Renal cortex interstitium (tissue), 11 donors: ENCODE data around the gene FAM3D. TPM values are rescaled to one million over a fixed set of nuclear protein-coding genes. Genes with fewer than 3 reads are reported as not detected.

Experiments
- DNase-seq, 11 donors: peaks; one replicate each; pipeline ENCODE4 v3.0.0-alpha.2; 2013; ENCODE audit warnings: low read depth in 9 of 11, low spot score in 4 of 11; ENCODE audit errors: extremely low read depth in 1 of 11
- polyA plus RNA-seq, 3 donors: library from polyadenylated mRNA; unstranded; fragments of 120-200 nt; gene quantifications; one replicate each; pipeline ENCODE4 v1.2.1, GENCODE V29; 2013; ENCODE audit not compliant: insufficient read length in 3 of 3

FAM3D gene
- polyA plus RNA-seq, 3 donors: 0.44 to 2.3 (median 0.85) TPM

DNA sequence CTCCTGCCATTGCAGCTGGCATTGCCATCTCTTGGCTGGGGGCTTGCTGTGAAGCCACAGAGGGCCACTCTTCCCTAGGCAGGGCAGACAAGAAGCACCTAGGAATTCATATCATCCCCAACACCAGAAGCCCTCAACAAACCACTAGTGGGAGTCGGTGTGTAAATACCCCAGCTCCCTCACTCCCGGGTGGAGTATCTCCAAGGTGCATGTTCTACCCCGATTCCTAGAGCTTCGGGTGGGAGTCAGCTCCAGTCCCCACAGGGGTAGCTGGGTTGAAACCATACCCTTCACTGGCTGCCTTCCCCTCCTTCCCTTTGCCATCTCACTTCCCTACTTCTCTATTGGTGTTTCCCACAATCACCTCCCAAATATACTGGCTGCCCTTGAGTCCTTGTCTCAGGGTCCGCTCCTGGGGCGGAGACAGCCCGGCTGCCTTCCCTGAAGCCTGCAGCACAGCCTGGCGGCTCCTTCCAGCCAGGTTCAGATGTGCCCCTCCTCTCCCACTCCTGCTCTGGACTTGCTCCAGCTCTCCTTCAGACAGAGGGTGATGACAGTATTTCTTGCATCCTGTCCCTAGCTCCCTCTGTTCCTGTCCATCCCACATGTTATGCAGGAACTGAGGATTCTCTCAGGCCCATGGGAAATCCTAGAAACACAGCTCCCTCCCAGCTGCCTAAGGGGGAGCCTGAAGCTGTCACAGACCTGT lies 33.3 kb downstream of the FAM3D start:
- DNase-seq: no peak

- no peak for DNase-seq
Measured at GRCh38 chr3:58631742-58632141, 34.8 kb downstream of the FAM3D start.

DNA sequence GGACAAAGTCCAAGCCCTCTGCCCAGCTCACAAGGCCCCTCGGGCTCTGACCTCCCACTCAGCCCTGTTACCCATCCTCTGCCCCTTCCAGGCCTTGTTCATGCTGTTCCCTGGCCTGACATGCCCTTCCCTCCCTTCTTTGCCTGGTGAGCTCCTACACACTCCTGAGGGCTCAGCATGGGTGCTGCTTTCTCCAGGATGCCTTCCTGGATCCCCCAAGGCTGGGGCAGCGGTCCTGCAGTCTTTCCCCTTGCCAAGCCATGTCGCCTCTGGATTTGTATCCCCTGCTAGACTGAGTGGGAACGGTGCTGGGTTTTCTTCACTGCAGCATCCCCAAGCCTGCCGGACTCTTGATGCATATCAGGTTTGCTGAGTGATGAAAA lies 35.9 kb downstream of the FAM3D start:
- DNase-seq: no peak

- DNase-seq: peak in 2 of 11 donors; percentile 47 to 50
Measured at GRCh38 chr3:58630076-58630709, 36.4 kb downstream of the FAM3D start.

GRCh38 chr3:58629629-58630028 lies 36.9 kb downstream of the FAM3D start:
- no peak for DNase-seq

- peak in 6 of 11 donors; percentile 49 to 84 (median 71) for DNase-seq
Measured at GRCh38 chr3:58628823-58629562, 37.6 kb downstream of the FAM3D start.

GRCh38 chr3:58627941-58628340 lies 38.6 kb downstream of the FAM3D start:
- DNase-seq: no peak

DNA sequence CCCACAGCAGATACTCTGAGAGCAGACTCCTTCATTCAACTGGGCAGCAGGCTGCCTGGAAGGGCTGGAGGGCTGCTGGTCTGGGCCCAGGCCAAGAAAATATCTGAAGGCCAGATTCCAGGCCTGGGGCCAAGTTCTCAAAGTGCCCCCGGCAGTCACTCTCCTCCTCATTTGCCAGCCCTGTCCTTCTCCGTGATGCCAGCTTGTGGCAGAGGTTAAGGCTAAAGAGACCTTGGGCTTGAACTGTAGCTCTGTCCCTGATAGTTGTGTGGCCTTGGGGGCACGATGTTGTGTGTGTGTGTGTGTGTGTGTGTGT lies 39.0 kb downstream of the FAM3D start:
- DNase-seq: no peak

DNA sequence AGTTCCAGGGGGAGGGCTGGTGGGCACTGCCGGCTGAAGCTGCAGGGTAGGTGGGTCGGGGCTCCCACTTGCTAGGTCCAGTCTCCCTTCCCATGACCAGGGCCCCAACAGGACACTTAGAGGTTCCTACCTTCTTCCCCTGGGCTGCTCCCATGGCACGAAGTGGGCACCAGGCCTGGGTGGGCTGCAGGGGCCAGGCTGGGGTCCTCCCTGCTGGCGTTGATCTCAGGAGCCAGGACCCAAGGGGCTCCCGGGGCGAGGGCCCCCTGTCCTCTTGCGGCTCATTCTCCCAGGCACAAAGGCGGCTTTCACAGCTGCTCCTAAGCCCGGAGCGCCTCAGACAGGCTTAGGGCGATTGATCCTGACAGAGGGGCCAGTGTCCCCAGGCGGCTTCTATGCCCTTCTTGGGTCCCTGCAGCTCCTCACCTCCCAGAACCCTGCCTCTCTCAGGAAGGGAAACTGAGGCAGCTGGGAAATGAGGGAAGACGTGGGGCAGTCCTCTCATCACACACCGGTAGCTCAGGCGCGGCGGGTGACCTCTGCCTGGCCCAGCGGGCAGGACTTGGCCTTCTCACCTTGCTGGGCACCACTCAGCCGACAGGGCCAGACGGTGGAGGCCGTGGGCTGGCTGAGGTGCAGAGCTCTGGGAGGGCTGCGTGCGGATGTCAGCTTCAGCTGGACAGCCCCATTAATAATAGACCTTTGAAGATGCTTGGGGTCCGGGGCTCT lies 39.6 kb downstream of the FAM3D start:
- no peak for DNase-seq

DNA sequence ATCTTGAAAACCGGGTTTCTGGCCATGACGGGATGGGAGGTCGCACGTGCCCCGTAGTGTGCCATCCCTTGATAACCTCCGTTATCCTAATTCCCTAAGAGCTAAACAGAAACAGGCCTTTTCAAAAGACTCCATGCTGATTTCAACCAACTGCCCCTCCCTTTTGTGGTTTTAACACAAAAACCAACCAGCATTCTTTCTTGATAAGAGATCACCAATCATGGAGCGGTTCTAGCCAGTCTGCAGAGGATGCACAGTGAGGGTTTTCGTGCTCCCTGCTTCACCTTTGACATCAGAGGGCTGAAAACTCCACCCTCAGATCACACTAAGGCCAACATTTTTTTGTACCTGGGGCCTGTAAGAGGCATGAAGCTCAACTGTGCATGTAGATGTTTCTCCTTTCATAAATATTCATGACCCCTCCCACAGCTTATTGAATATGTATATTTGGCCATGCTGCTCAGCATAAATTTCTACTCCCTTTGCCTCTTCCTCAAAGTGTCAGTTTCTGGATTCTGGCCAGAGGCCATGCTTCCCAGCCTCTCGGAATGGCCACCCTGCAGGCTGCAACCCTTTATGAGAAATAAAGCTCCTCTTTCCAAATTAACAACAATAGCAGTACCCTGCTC lies 41.3 kb downstream of the FAM3D start:
- no peak for DNase-seq

- no peak for DNase-seq
Measured at GRCh38 chr3:58624550-58624949, 42.0 kb downstream of the FAM3D start.

GRCh38 chr3:58623961-58624360 lies 42.6 kb downstream of the FAM3D start:
- no peak for DNase-seq

DNA sequence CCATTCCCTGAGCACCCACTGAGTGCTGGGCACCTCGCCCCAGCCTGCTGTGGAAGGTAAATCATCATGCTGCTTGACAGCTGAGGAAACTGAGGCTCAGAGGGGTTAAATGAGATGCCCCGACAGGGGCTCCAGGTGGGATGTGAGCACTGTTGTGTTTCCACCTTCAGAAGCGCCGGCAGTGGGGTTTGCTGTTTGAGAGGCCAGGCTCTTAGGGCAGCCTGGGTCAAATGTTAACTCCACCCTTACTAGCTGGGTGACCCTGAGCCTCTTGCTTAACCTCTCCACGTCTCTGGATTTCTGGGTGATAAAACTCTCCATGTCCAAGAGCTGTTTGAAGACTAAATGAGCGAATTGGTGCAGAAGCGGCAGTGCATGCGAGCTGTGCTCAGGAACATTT lies 43.1 kb downstream of the FAM3D start:
- no peak for DNase-seq

DNA sequence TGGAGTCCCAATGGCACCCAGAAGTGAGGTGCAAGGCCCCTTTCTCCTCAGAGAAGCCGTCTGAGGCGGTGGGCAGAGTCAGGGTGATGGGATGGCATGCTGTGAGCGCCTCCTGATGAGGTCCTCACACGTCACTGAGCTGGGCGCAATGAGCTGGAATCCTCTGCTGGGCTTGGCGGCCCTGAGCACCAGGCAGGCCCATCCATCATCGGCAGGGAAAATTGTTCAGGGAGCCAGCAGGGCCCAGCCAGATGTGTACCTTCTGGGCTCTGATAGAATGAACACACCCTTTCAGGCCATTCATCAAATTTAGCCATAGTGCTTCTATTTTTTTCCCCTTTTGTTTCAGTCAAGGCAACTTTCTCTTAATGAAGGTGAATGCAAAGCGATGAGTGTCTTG lies 43.7 kb downstream of the FAM3D start:
- DNase-seq: no peak

DNA sequence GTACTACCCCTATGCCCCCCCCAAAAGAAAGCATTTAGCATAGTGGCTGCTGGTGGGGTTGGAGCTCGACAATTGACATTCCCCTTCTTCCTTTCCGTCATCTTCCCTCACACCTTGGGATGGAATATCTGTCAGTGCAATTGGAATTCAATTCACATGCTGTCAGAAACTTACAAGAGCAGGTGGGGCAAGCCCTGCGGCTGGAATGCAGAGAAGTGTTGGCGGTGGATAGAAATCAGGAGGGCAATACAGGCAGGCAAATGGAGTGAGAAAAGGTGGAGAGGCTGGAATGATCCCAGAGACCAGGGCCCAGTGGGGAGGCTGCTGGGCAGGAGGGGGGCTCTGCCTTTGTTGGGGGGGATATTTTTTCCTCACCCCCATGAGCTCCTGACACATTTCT lies 44.1 kb downstream of the FAM3D start:
- no peak for DNase-seq

DNA sequence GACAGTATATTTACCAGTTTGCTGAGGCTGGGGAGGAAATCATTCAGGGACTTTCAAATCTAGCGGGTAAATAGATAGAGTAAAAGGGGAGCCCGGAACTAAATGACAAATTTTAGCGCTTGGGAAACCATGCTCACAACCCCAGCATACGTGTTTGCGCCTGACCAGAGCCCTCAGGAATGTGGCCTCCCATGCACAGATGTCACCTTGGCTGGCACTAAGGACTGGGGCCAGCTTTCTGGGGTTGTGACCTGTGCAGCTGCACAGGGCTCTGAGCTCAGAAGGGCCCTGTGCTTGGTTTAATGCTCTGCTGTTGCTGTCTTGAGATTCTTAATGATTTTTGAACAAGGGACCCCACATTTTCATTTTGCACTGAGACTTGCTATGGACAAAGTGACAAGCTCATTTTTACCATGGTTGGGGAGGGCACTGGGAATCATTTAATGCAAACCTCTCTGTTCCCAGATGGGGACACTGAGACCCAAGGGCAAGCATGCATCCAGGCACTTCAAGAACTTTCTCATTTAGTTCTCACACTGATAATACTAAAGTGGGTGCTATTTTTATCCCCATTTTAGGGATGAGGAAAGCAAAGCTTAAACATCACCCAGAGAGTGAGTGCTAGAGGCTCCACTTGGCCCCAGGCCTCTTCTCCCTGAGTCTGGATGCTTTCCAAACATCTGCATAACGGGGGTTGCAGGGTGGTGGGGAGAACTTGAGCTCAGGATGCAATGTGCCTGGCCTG lies 45.3 kb downstream of the FAM3D start:
- DNase-seq: no peak

DNA sequence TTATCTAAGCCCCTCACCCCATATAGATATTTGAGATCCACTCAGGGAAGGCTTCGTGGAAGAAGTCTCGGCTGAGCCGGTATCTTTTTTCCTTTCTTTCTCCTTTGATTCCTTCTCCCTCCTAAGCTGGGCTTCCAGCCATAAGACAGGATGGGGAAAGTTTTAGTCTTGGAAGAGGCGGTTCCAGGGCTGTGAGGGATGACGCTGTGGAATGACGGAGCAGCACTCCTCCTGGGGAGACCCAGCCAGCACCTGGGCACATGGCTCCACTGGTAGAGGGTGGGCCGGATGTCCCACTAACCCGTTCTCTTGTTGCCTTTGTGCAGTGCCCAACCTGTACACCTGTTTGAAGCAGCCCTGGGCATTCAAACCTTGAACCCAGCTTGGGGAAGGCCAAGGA lies 46.2 kb downstream of the FAM3D start:
- DNase-seq: no peak

GRCh38 chr3:58617338-58617761 lies 49.2 kb downstream of the FAM3D start:
- DNase-seq: peak in 4 of 11 donors; percentile 50 to 77 (median 68)
